HEK293T (cell line): ENCODE measurements around the gene CAPN11.
A peak's percentile ranks its signal among the peaks of the same experiment; 100 is the strongest.

Experiments
- CTCF ChIA-PET: fragments of 350-600 bp; formaldehyde crosslinking; extraction: SDS; loops from one replicate; lab custom pipeline; 2021; ENCODE audit warnings: antibody characterized with exemption, inconsistent platforms; lab: Yijun Ruan, JAX
- POLR2A ChIA-PET: fragments of 350-600 bp; formaldehyde crosslinking; extraction: SDS; loops from one replicate; lab custom pipeline; 2020; ENCODE audit warnings: antibody characterized with exemption, inconsistent platforms; lab: Yijun Ruan, JAX
- DNase-seq: peaks from one replicate; pipeline ENCODE4 v3.0.0; 2012; ENCODE audit warnings: mixed read lengths; ENCODE audit errors: extremely low spot score
- BHLHE40 ChIP-seq: fragments of 450-650 bp; IDR thresholded peaks from 2 replicates; pipeline ENCODE4 v1.6.1; 2016; ENCODE audit warnings: mild to moderate bottlenecking, moderate library complexity, borderline replicate concordance
- CTBP1 ChIP-seq: fragments of 450-650 bp; IDR thresholded peaks from 2 replicates; pipeline ENCODE4 v1.6.1; 2016; ENCODE audit warnings: borderline replicate concordance
- ELF4 ChIP-seq: fragments of 450-650 bp; IDR thresholded peaks from 2 replicates; pipeline ENCODE4 v1.6.1; 2017; ENCODE audit warnings: antibody characterized with exemption
- FOXA1 ChIP-seq: fragments of 450-650 bp; IDR thresholded peaks from 2 replicates; pipeline ENCODE4 v1.6.1; 2016; ENCODE audit warnings: mild to moderate bottlenecking
- FOXK2 ChIP-seq: fragments of 450-650 bp; IDR thresholded peaks from 2 replicates; pipeline ENCODE4 v1.6.1; 2016; ENCODE audit warnings: mild to moderate bottlenecking
- FOXM1 ChIP-seq: fragments of 450-650 bp; IDR thresholded peaks from 2 replicates; pipeline ENCODE4 v1.6.1; 2017; ENCODE audit warnings: mild to moderate bottlenecking, borderline replicate concordance
- HDGF ChIP-seq: fragments of 450-650 bp; IDR thresholded peaks from 2 replicates; pipeline ENCODE4 v1.6.1; 2017; ENCODE audit warnings: antibody characterized with exemption, borderline replicate concordance
- L3MBTL2 ChIP-seq: fragments of 450-650 bp; conservative IDR thresholded peaks from 2 replicates; pipeline ENCODE4 v1.6.1; 2016; ENCODE audit warnings: mild to moderate bottlenecking
- LEF1 ChIP-seq: fragments of 450-650 bp; IDR thresholded peaks from 2 replicates; pipeline ENCODE4 v1.6.1; 2017; ENCODE audit warnings: mild to moderate bottlenecking, borderline replicate concordance
- NFRKB ChIP-seq: fragments of 450-650 bp; IDR thresholded peaks from 2 replicates; pipeline ENCODE4 v1.6.1; 2016; ENCODE audit warnings: mild to moderate bottlenecking, moderate library complexity
- PKNOX1 ChIP-seq: fragments of 450-650 bp; IDR thresholded peaks from 2 replicates; pipeline ENCODE4 v1.6.1; 2016
- SP1 ChIP-seq: fragments of 450-650 bp; IDR thresholded peaks from 2 replicates; pipeline ENCODE4 v1.6.1; 2017
- SUZ12 ChIP-seq: fragments of 450-650 bp; IDR thresholded peaks from 2 replicates; pipeline ENCODE4 v1.6.1; 2016; ENCODE audit warnings: mild to moderate bottlenecking
- TARDBP ChIP-seq: fragments of 450-650 bp; IDR thresholded peaks from 2 replicates; pipeline ENCODE4 v1.6.1; 2016
- ZNF384 ChIP-seq: fragments of 450-650 bp; IDR thresholded peaks from 2 replicates; pipeline ENCODE4 v1.6.1; 2016

CAPN11 gene

GRCh38 chr6:44122801-44123200 is 35.8 kb upstream of the CAPN11 start:
- TF ChIP-seq SP1, result no peak
- TF ChIP-seq LEF1, result no peak
- no peak for TF ChIP-seq ZNF384
- no peak for TF ChIP-seq TARDBP
- no peak for TF ChIP-seq FOXA1
- TF ChIP-seq FOXM1, result no peak
- CTCF ChIA-PET, result interaction anchor here (1.6 kb wide), 1 partner anchor 10 kb away, joined by 5 read pairs; no protein-coding TSS in a partner anchor
- no peak for DNase-seq
- POLR2A ChIA-PET, result no interaction called here

GRCh38 chr6:44123544-44123943 is 35.1 kb upstream of the CAPN11 start:
- no peak for TF ChIP-seq HDGF
- ChIA-PET POLR2A (no interaction called here), CTCF (interaction anchor here (1.2 kb wide), 1 partner anchor 23 kb away, joined by 3 read pairs; no protein-coding TSS in a partner anchor)
- no peak for DNase-seq

- TF ChIP-seq L3MBTL2, result no peak
- TF ChIP-seq PKNOX1, result peak; percentile 68
- peak; percentile 69 for DNase-seq
- ChIA-PET CTCF (no interaction called here), POLR2A (no interaction called here)
These were observed 32.1 kb upstream of the CAPN11 start for GRCh38 chr6:44126320-44127149.

- peak; percentile 98 for DNase-seq
- TF ChIP-seq SP1 (no peak), FOXK2 (no peak), LEF1 (no peak), L3MBTL2 (0 out of 2 replicates have a peak, but pooled peaks have one; percentile 43)
- ChIA-PET CTCF (no interaction called here), POLR2A (interaction anchor here (1.4 kb wide), 1 partner anchor 119 kb away, joined by 4 read pairs; the partner anchor contains the start of gene HSP90AB1)
These were observed 31.2 kb upstream of the CAPN11 start, which contains the start of the genes MRPL14 and TMEM63B for GRCh38 chr6:44127186-44128019. Gene MRPL14 (minus strand): TSS chr6:44127452. CDS start chr6:44116611, 10,841 bp downstream. Gene TMEM63B (plus strand): TSS chr6:44127554. CDS start chr6:44134585, 7,031 bp downstream.

- TF ChIP-seq L3MBTL2 (peak; percentile 44; the same call in 1 of the 2 replicates), BHLHE40 (no peak)
These were observed 30.4 kb upstream of the CAPN11 start for GRCh38 chr6:44128020-44128917.

GRCh38 chr6:44129841-44130322 is 28.7 kb upstream of the CAPN11 start:
- ChIA-PET POLR2A (no interaction called here), CTCF (interaction anchor here (0.6 to 0.7 kb wide), 2 partner anchors 27 to 35 kb away, joined by 3 to 4 read pairs; no protein-coding TSS in a partner anchor)
- TF ChIP-seq FOXA1 (no peak), SP1 (no peak), FOXK2 (no peak), SUZ12 (no peak), CTBP1 (no peak), NFRKB (no peak), L3MBTL2 (no peak), LEF1 (no peak), ZNF384 (no peak), ELF4 (no peak), PKNOX1 (no peak), BHLHE40 (no peak), TARDBP (no peak)
- no peak for DNase-seq

More at GRCh38 chr6:44128020-44128917, 30.4 kb upstream of the CAPN11 start:
- peak; percentile 49 for DNase-seq
- POLR2A ChIA-PET, result interaction anchor here (1.4 kb wide), 1 partner anchor 118 kb away, joined by 4 read pairs; the partner anchor contains the start of gene HSP90AB1
- CTCF ChIA-PET, result no interaction called here
